NCI-H128 (cell line): ENCODE measurements around the gene LIMD2.

ENCODE experiments used
- DNase-seq: peaks from one replicate; lab custom pipeline; 2025; ENCODE audit not compliant: unreplicated experiment; lab: John Stamatoyannopoulos, UW

The LIMD2 gene

GRCh38 chr17:63701868-63702720, 2.2 kb upstream of the LIMD2 start:
- no peak for DNase-seq

GRCh38 chr17:63701456-63701820, 1.5 kb upstream of the LIMD2 start:
- no peak for DNase-seq

GRCh38 chr17:63700528-63701455, 867 bp upstream of the LIMD2 start:
- no peak for DNase-seq

- no peak for DNase-seq
These were observed 863 bp downstream of the LIMD2 start for GRCh38 chr17:63698886-63699637.

- no peak for DNase-seq
These were observed 1.5 kb downstream of the LIMD2 start for GRCh38 chr17:63698381-63698885.

- no peak for DNase-seq
These were observed 2.3 kb downstream of the LIMD2 start for GRCh38 chr17:63697341-63698286.

- no peak for DNase-seq
These were observed 3.5 kb downstream of the LIMD2 start for GRCh38 chr17:63696381-63696961.

GRCh38 chr17:63695889-63696288, 4.0 kb downstream of the LIMD2 start:
- no peak for DNase-seq

- no peak for DNase-seq
These were observed 4.8 kb downstream of the LIMD2 start for GRCh38 chr17:63694950-63695773.

GRCh38 chr17:63694229-63694949, 5.5 kb downstream of the LIMD2 start:
- DNase-seq: no peak

- DNase-seq: no peak
These were observed 6.4 kb downstream of the LIMD2 start for GRCh38 chr17:63693411-63694113.

- no peak for DNase-seq
These were observed 7.6 kb downstream of the LIMD2 start for GRCh38 chr17:63692195-63692816.

GRCh38 chr17:63689479-63689878, 10.4 kb downstream of the LIMD2 start:
- no peak for DNase-seq

GRCh38 chr17:63688396-63689020, 11.4 kb downstream of the LIMD2 start:
- DNase-seq: no peak

GRCh38 chr17:63686138-63686685, 13.7 kb downstream of the LIMD2 start:
- DNase-seq: no peak

GRCh38 chr17:63685578-63685977, 14.3 kb downstream of the LIMD2 start:
- no peak for DNase-seq
